22Rv1 (cell line): ENCODE data around the gene SFMBT1.

Source experiments
- H3K27ac ChIP-seq: fragments of 450-650 bp; 2 replicates; pipeline ENCODE4 v1.5.1; 2017
- ZFX ChIP-seq: fragments of 450-650 bp; IDR thresholded peaks from 2 replicates; pipeline ENCODE4 v1.6.1; 2017; ENCODE audit warnings: antibody characterized with exemption, borderline replicate concordance
- TF ChIP-seq, protein P1 (sequence below): fragments of 450-650 bp; IDR thresholded peaks from 2 replicates; pipeline ENCODE4 v1.5.1; 2017; ENCODE audit warnings: mild to moderate bottlenecking

SFMBT1 gene

DNA sequence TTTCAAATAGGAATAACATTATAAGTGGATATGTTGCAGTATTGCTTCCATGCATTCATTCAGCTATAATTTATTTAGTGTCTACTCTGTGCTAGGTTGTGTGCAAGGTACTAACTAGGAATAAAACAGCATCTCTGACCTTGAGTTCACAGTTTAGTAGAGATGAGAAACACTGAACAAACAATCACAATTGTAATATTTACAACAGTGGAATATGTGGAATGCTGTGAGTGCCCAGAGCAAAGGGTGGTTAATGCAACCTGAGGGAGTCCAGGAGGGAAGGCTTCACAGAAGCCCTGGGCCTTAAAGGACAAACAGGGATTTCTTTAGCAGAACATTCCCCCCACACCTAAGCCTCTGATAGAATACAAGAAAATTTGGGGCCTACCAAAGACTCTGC, 13.3 kb downstream of the SFMBT1 start:
- H3K27ac ChIP-seq: no peak overlapping the region
- no peak for TF ChIP-seq ZFX
- TF ChIP-seq, protein P1, sequence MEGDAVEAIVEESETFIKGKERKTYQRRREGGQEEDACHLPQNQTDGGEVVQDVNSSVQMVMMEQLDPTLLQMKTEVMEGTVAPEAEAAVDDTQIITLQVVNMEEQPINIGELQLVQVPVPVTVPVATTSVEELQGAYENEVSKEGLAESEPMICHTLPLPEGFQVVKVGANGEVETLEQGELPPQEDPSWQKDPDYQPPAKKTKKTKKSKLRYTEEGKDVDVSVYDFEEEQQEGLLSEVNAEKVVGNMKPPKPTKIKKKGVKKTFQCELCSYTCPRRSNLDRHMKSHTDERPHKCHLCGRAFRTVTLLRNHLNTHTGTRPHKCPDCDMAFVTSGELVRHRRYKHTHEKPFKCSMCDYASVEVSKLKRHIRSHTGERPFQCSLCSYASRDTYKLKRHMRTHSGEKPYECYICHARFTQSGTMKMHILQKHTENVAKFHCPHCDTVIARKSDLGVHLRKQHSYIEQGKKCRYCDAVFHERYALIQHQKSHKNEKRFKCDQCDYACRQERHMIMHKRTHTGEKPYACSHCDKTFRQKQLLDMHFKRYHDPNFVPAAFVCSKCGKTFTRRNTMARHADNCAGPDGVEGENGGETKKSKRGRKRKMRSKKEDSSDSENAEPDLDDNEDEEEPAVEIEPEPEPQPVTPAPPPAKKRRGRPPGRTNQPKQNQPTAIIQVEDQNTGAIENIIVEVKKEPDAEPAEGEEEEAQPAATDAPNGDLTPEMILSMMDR: no peak

DNA sequence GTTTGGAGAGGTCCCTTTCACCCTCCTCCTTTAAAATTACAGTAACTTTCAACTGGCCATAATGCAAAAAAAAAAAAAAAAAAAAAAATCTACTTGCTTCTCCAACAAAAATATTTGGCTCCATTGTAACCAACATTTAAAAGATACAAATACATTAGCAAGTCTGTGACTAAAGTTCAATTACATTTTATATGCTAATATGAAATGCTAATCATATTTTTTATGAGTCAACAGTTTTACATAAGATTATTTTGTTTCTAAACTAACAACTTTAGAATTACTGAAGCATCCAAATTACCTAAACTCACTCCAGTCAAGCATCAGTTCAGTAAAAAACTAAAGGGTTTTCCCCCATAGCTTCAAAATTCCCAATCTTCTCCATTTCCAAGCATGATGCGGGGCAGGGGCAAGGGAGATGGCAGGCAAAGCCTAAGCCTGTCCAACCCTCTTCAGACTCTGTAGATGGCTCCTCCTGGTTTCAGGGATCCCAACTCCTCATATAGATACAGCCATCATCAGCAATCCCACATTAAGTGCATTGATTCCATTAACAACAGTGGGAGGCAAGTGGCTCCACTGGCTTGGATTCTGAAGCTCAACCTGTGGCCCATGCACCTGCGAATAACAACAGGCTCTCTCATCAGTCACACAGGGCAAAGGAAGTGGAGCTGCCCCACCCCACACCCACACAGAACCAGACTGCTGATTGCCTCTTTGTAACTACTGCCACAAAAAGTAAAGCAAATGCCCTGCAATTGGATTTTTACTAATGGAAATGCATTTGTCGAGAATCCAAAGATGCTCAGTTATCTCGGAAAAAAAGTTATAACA, 15.0 kb downstream of the SFMBT1 start:
- no peak overlapping the region for H3K27ac ChIP-seq
- TF ChIP-seq, protein P1: no peak
- no peak for TF ChIP-seq ZFX

DNA sequence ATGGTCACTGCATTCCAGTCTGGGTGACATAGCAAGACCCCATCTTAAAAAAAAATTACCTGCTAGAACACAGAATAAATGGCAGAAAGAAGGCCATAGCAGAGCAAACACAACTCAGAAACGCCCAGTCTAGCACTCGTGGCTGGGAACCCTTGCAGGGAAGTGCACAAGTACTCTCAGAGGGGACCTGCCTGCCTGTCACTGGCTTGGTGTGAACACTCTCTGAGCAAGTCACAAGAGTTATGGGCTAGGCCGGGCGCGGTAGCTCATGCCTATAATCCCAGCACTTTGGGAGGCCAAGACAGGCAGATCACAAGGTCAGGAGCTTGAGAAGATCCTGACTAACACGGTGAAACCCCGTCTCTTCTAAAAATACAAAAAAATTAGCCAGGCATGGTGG, 17.2 kb downstream of the SFMBT1 start:
- no peak overlapping the region for H3K27ac ChIP-seq
- TF ChIP-seq, protein P1: no peak
- TF ChIP-seq ZFX: no peak

DNA sequence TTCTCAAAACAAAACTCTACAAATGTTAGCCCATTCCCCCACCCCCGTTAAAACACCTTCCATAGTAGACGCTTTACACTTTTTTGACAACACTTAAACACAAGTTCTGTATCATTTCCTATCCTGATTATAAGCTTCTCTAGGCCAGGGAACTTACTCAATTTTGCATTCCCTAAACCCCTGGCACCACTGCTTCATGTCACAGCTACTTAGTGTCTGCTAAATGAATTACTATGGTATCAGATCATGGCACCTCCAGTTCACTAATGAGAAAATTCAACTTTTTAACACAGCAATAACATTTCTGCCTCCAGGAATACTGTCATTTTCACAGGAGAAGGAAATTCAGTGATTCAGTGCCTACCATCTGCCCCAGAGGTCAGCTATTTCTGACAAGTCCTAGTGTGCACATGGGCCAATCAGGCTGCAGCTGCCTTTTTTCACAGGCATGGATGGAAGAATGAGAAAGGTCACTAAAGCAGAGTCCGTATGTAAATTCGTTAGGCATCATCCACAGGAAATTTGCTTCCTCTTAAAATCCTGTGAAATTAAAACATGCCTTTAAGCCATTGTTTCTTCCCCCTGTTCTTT, 18.5 kb downstream of the SFMBT1 start:
- TF ChIP-seq, protein P1: no peak
- no peak for TF ChIP-seq ZFX
- H3K27ac ChIP-seq: no peak overlapping the region

DNA sequence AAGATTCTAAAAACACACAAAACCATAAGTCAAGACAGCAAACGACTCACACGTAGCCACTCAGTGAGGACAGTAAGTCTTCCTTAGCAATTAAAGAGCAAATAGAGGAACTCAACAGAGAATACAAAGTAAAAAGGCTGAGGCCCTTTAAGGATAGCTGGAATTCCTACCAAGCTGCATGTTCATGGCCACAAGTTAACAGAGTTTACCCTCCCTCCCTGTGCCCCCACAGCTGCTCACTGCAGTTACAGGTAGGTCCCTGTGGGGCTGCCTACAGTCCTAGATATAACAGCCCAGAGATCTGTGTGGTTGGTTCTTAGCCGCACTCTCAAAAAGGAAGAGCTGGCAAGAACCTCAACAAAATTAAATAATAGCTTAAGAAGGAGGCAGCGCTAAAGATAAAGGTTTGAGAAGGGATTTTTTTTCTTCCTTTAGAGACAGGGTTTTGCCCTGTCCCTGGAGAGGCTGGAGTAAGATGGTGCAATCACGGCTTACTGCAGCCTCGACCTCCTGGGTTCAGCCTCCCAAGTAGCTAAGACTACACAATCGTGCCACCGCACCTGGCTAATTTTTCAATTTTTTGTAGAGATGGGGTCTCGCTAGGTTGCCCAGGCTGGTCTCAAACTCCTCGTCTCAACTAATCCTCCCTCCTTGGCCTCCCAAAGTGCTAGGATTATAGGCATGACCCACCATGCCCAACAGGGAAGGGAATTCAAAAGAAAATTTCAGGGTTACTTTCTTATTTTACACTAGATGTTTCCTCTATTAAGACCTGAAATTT, 19.3 kb downstream of the SFMBT1 start:
- TF ChIP-seq ZFX: no peak
- TF ChIP-seq, protein P1: no peak
- no peak overlapping the region for H3K27ac ChIP-seq

DNA sequence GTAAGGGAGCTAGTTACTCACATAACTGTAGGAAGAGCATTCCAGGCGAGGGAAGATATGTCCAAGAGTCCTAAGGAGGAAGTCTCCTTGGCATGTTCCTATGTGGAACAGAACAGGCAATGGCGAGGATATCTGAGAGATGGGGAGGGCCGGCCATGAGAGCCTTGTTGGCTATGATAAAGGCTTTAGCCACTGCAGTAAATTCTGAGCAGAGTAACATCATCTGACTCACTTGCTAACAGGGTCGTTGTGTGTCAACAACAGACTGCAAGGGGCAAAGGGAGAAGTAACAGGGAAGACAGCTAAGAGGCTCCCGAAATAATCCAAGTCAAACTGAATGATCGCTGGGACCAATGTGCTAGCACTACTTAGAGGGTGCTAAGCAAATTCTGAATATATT, 21.6 kb downstream of the SFMBT1 start:
- TF ChIP-seq, protein P1: no peak
- TF ChIP-seq ZFX: no peak
- H3K27ac ChIP-seq: no peak overlapping the region
